HG03139 (cell line): ENCODE measurements around the gene KHDRBS1.
"Not testable (repeated sequence)": the region's sequence is repeated elsewhere in the genome, so short reads cannot be mapped to it uniquely, and the experiment has no call there.

Experiments
- ATAC-seq: cut with Tn5 transposase; IDR thresholded peaks from one replicate; pipeline ENCODE4 v1.9.1; 2021; ENCODE audit not compliant: unreplicated experiment

The KHDRBS1 gene, protein sequence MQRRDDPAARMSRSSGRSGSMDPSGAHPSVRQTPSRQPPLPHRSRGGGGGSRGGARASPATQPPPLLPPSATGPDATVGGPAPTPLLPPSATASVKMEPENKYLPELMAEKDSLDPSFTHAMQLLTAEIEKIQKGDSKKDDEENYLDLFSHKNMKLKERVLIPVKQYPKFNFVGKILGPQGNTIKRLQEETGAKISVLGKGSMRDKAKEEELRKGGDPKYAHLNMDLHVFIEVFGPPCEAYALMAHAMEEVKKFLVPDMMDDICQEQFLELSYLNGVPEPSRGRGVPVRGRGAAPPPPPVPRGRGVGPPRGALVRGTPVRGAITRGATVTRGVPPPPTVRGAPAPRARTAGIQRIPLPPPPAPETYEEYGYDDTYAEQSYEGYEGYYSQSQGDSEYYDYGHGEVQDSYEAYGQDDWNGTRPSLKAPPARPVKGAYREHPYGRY

DNA sequence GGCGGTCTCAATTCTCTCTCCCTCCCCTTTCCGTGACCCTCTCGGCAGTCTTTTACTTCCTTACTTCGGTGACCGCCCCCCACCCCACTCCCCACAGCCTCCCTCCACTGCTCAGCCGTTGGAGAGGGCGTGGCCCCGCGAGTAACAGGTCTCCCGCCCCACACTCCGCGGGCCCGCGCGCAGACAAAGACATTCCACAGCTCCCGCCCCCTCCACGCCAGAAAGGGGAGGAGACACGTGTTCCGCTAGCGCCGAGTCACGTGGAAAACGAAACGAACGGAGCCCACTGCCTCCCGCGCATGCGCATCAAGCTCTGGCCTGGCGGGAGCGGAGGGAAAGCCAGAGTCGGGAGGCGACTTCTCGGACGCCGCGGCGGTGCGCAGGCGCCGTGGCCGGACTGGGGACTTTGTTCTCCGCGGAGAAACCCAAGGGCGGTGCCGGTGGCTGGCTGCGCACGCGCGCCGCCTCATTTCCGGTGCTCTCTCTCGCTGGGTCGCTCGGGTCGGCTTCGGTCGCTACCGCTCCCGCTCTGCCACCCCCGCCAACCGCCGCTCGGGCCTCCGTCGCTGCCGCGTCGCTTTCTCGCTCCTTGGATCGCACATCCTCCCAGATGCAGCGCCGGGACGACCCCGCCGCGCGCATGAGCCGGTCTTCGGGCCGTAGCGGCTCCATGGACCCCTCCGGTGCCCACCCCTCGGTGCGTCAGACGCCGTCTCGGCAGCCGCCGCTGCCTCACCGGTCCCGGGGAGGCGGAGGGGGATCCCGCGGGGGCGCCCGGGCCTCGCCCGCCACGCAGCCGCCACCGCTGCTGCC, at the start of gene KHDRBS1:
Gene KHDRBS1, plus strand, starts transcription at position 483 of the 813 bp plus-strand sequence. Its CDS starts 128 bp downstream, at position 611.
- peak; percentile 73 for ATAC-seq

DNA sequence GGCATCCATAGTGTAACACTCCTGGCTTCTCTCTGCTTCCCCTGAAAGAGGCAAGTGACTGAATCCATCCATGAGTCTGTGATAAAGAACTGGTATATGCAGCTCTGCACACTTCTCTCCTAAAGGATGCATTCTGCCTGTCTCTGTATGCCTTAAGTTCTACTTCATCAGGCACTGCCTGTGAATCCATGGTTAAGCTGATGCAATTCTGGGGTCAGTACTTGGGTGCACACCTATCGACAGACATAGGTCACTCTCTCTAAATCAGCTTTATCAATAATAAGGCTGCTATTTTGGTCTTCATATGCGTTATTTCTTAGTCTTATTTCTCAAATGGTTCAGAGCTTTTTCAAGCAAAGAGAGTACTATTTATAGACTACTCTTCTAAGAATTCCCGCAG, 42.8 kb upstream of the KHDRBS1 start:
- no peak for ATAC-seq

DNA sequence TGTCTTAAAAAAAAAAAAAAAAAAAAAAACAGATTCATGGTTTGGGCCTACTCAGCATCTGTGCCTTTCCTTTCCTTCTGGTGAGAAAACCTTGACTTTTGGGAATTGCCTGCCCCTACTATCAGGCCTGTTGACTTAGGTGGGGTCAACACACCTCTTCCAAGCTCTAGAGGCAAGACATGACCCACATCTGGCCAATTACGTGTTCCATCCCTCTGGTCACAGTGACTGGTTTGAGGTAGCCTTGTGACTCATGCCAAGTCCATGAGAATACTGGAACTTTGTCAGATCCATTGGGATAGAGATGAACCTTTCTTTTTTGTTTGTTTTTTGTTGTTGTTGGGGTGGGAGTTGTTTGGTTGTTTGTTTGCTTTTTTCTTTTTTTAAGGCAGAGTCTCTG, 37.3 kb upstream of the KHDRBS1 start:
- no peak for ATAC-seq

DNA sequence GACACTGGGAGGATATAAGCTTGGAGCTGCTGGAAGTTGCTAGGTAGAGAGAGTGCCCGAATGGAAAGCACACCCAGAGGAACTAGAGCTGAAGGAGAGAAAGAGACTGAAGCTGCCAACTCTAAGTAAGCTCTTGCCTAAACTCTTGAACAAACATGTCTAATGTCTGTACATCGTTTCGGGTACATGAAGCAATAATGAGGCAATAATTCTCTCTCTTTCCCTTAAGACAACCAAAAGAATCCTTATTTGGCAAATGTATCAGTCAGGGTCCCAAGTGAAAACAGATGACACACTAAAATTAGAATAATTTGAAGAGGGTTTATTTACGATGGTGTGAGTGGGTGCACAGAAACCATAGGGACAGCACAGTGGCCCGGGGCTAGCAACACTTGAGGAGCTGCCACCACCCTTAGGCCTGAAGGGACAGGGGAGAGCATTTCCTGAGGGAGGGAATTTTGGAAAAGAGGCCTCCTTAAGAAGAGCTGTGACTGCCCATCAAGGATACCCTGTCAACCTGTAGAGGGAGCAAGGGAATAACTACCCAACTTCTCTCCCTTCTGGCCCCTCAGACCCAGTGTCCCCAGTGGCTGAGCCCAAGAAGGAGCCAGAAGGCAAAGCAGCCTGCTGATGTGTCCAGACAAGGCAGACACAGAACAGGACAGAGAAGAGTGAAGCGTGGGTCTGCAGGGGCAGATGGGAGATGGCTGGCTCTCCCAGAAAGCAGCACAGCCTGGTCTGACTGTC, 36.1 kb upstream of the KHDRBS1 start:
- ATAC-seq, result no peak

DNA sequence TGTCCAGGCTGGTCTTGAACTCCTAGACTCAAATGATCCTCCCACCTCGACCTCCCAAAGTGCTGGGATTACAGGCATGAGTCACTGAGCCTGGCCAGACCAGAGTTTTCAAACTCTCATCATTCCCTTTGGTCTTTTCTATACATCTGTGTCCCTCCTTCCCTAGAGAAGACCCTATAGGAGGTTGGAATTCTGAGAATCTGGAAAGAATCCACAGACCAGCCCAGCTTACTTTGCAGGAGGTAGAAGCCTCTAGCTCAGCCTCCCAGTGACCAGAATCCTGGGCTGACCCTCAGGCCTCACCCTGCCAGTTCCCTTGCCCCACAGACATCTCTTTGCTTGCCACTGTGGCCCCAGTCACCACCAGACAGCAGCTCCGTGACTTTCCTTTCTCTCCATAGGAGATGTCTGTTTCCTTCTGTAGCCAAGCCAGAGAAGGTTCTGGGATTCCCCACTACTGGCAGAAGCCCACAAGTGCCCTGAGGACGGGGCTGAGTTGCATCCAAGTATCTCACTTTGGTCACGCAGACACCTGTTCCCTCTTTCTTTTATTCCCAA, 34.7 kb upstream of the KHDRBS1 start:
- ATAC-seq, result no peak

DNA sequence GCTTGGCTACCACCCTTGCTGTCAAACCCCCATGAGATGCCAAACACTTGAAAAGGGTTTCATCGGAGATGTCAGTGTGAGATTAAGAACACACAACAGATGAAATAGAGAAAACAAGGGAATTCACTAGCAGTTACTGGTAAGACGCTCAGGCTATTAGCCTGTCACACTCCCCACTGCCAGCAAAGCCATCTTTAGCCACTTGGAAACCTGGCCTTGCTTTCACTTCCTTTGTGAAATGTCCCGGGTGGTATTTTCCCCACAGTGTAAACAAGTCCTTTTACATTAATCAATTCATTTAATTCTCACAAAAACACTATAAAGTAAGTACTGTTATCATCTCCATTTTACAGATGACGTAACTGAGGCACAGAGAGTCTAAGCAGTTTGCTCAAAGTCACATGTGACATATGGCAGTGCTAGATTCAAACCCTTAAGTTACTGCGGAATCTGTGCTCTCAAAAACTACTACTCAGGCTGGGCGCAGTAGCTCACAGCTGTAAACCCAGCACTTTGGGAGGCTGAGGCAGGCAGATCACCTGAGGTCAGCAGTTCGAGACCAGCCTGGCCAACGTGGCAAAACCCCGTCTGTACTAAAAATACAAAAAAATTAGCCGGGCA, 32.7 kb upstream of the KHDRBS1 start:
- ATAC-seq, result no peak

DNA sequence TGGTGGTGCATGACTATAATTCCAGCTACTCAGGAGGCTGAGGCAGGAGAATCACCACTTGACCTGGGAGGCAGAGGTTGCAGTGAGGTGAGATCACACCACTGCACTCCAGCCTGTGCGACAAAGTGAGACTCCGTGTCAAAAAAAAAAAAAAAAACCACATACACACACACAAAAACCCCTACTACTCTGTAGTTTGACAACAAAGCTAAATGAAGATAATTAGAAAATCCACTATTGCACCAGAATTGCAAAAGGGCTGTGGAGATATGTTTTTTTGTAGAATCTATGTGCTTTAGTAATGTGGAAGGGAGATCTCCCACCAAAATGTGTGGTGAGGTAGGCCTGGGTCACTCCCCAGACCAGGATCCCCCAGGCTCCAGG, 32.2 kb upstream of the KHDRBS1 start:
- ATAC-seq, result no peak

DNA sequence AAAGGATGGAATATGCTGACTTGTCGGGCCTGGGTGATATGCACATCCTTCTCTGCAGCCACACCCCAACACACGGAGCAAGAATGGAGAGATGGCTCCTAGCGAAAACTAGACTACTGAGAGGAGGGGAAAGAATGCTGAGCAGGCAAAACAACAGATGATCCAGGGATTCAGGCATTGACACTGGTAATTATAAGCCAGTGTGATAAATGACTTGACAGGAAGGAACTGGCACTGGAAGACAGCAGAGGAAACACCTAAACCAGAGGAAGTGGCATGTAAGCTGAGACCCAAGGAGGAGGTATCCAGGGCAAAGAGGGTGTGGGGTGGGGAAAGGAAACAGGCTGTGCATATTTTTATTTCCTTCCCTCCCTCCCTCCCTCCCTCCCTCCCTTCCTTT, 31.7 kb upstream of the KHDRBS1 start:
- ATAC-seq, result no peak

DNA sequence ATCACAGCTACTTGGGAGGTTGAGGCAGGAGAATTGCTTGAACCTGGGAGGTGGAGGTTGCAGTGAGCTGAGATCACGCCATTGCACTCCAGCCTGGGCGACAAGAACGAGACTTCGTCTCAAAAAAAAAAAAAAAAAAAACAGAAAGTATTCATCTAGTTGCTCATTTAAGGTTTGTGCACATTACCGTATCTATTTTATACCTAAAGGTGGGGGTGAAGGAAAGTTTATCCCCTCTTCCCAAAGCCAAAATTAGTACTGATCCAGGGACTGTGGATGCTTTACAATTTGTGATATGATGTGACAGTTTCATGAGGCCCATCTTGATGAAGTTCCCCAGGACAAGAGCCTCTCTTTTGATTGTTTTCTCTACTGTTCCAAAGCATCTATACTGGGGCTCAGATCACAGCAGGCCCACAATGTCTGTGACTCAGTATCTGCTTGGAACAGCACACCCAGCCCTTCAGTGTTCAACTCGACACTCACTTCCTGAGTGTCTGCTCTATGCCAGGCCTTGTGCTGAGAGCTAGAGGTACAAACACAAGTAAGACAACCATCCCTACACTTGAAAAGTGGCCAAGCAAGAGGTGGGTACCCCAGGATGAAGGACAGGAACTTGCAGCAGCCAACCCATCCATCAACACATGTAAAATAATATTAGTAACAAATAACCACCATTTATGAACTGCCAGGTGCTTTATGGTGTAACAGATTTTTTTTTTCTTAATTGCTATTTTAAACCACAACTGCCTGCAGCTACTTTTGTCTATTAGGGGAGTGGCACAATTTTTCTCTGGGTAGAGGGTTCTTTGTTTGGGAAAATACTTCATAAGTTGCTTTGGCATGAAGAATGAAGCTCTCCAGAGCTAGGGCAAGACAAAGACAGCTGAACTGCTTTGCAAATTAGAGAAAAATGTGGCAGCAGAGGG, 29.0 kb upstream of the KHDRBS1 start:
- no peak for ATAC-seq

DNA sequence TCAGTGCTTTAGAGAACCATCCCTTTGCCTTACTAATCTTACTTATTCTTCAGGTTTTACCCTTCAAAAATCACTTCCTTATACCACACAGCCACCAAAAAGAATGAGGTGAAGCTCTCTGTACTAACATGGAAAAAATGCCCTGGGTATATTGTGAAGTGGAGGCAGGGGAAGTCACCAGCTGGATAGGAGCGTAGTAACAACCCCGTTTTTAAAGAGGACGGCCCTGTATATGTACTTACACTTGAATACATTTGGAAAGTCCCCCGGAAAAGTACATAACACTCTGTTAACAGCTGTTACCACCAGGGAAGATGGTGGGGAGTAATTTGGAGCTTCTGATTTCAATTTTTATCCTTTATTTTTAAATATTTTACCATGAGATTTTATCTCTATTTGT, 28.2 kb upstream of the KHDRBS1 start:
- no peak for ATAC-seq

DNA sequence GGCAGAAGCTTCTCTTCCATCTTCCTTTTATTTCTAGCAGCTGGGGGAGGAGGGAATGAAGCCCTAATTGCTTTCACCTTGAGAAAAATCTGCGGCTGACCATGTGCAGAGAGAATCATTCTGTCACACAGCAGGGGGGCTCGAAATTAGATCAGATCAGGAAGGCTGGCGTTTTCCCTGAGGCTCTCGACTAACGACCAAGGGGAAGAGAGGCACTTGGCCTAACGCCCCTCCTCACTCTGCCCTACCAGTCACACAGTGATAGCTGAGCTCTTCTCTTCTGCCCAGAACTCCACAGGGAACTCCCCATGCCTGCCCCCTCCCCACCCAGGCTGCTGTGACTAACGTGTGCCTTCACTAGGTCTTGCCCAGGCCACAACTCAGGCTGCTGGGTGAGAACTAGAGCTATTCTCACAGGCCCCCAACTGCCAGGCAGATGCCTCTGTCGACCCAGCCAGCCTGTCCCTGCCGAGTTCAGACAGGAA, 26.5 kb upstream of the KHDRBS1 start:
- ATAC-seq, result no peak

DNA sequence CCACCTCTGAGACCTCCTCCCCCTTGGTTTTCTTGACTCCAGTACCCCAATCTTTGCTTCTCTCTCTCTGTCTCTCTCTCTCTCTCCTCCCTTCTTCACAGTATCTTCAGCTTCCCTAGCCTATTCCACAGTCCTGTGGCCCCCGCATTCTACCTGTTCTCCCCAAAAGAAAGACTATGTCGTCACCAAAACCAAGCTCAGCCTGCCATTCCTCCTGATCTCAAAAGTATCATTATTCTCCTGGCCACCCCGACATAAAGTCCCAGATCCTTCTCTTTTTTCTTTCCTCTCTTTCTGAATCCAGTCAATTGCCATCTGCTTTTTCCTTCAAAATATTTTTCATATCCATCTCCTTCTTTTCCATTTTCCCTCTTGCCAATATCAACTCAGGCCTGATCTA, 23.7 kb upstream of the KHDRBS1 start:
- no peak for ATAC-seq

DNA sequence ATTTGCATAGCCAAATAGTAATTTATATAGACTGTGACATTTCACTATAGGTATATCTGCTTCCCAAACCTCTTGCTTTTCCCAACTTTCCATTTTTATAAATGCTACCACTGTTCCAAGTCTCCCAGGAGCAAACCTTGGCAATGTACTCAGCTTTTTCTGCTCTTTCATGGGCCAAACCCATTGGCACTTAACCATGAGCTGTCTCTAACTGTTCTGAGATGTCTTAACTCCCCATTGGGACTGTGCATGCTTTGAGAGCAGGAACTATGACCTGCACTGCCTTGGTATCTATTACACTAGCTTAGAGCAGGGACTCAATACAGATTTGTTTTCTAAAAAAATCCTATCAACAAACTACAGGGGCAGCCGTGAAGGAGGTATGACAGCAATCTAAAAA, 22.5 kb upstream of the KHDRBS1 start:
- ATAC-seq, result no peak

DNA sequence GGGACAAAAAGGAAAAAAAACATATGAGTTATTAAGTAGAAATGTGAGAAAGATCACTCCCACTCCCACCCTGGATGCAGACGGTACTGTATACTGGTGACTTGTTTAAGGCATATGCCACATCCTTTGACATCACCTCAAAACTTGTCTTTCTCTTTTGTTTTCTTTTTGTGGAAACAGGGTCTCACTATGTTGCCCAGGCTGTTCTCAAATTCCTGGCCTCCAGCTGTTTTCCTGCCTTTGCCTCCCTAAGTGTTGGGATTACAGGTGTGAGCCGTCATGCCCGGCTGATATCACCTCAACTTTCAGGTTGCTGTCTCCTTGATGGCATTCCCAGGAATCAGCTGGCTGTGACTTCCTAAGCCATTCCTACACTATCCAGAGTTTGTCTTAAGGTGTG, 18.4 kb upstream of the KHDRBS1 start:
- ATAC-seq, result no peak

DNA sequence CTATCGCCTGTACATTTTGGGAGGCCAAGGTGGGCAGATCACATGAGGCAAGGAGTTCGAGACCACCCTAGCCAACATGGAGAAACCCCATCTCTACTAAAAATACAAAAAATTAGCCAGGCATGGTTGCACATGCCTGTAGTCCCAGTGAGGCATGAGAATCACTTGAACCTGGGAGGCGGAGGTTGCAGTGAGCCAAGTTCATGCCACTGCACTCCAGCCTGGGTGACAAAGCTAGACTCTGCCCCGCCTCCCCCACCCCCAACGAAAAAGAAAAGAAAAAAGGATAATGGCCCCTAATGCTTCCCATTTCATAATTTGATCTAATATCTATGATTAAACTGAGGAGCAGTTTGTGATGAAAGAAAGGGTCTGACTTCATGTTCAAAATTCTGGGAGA, 17.5 kb upstream of the KHDRBS1 start:
- not testable (repeated sequence) for ATAC-seq

DNA sequence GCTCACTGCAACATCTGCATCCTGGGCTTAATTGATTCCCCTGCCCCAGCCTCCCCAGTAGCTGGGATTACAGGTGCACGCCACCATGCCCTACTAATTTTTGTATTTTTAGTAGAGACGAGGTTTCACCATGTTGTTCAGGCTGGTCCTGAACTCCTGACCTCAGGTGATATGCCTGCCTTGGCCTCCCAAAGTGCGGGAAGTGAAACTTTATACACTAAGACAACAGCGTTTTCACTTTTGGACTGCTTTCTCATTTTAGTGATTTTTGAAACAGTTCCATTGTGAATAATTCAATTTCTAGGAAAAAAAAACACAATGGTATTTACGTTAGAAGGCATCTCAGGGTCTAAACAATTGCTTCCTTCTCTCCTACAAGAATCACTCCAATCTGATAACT, 11.8 kb upstream of the KHDRBS1 start:
- no peak for ATAC-seq

DNA sequence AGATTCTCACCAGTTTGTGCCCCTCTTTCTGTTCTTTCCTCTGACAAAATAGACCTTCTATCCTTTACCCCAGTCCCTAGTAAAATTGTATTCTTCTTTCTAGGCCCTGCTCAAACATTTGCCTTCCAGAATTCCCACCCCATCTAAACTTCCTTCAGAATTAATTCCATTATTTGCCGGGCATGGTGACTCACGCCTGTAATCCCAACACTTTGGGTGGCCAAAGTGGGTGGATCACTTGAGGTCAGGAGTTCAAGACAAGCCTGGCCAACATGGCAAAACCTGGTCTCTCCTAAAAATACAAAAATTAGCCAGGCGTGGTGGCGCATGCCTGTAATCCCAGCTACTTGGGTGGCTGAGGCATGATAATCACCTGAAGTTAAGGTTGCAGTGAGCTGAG, 11.4 kb upstream of the KHDRBS1 start:
- not testable (repeated sequence) for ATAC-seq

DNA sequence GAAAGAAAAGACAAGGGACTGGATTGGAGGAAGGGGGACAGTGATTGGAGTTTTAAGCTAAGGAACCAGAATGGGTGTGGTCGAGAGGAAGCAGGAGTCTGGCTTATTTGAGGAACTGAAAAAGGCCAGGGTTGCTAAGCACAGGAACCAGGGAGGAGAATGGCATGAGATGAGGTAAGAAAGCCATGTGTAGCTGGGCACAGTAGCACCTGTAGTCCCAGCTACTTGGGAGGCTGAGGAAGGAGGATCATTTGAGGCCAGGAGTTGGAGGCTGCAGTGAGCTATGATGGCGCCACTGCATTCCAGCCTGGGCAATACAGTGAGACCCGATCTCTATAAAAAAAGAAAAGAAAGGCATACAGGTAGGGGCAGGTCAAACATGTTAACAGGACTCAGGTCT, 8.1 kb upstream of the KHDRBS1 start:
- ATAC-seq, result no peak

DNA sequence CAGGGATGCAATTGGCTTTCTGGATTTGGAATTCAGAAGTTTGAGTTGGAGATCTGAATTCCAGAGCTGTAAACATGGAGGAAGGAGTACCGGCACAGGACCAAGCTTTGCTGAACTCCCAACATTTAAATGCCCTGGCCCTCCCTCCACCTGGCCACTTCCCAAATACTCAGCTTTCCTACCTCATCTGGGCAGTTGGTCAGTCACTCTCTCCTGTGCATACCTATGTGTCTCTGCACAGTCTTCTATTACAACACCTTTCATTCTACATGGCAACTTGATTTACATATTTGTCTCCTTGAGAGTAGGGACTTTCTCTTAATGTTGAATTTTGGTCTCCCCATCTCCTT, 6.1 kb upstream of the KHDRBS1 start:
- ATAC-seq, result no peak

DNA sequence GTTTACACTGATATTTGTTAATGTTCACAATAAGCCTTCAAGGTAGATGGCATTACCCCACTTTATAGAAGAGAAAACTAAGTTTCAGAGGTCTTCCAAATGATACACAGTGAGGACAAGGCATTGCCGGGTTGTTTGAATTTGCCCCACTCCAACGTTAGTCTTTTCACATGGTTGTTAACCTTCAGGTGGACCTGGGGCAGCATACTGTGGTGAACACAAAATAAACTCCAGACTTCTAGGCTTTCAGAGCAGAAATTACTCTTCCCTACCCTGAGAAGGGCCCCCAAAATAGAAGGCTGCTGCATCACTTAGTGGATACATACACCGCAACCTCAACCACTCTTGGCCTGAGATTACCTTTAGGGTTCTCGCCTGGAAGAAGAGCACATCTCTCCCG, 3.4 kb upstream of the KHDRBS1 start:
- no peak for ATAC-seq
